ENCODE measurements around the gene TPCN2. TPM values are rescaled to one million over a fixed set of nuclear protein-coding genes. Genes with fewer than 3 reads are reported as not detected.

TPCN2 gene
- total and polyA plus RNA-seq, 9 of the 15 experiments (the other 6 are each of a cell fraction or from before 2014, with no cell fraction given), result 0.66 to 10.2 (median 4.6) TPM

GRCh38 chr11:69144316-69145049 is 95.8 kb downstream of the TPCN2 start (continued):
- TF ChIP-seq, protein P1, sequence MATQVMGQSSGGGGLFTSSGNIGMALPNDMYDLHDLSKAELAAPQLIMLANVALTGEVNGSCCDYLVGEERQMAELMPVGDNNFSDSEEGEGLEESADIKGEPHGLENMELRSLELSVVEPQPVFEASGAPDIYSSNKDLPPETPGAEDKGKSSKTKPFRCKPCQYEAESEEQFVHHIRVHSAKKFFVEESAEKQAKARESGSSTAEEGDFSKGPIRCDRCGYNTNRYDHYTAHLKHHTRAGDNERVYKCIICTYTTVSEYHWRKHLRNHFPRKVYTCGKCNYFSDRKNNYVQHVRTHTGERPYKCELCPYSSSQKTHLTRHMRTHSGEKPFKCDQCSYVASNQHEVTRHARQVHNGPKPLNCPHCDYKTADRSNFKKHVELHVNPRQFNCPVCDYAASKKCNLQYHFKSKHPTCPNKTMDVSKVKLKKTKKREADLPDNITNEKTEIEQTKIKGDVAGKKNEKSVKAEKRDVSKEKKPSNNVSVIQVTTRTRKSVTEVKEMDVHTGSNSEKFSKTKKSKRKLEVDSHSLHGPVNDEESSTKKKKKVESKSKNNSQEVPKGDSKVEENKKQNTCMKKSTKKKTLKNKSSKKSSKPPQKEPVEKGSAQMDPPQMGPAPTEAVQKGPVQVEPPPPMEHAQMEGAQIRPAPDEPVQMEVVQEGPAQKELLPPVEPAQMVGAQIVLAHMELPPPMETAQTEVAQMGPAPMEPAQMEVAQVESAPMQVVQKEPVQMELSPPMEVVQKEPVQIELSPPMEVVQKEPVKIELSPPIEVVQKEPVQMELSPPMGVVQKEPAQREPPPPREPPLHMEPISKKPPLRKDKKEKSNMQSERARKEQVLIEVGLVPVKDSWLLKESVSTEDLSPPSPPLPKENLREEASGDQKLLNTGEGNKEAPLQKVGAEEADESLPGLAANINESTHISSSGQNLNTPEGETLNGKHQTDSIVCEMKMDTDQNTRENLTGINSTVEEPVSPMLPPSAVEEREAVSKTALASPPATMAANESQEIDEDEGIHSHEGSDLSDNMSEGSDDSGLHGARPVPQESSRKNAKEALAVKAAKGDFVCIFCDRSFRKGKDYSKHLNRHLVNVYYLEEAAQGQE (IDR thresholded peaks at IDR 0.05; ENCODE audit: borderline replicate concordance), result no peak
- TF ChIP-seq, protein P1 (CRISPR knock-in tag; IDR thresholded peaks at IDR 0.05; ENCODE audit: low read depth), result no peak
- TF ChIP-seq SMAD2 (IDR thresholded peaks at IDR 0.05; ENCODE audit: low read depth, low read length) (no peak), POLR3G (IDR thresholded peaks at IDR 0.05; ENCODE audit: extremely low read depth, insufficient read length, insufficient replicate concordance) (no peak), KLF10 (CRISPR knock-in tag; IDR thresholded peaks at IDR 0.05) (no peak)
- TF ChIP-seq, protein P2, sequence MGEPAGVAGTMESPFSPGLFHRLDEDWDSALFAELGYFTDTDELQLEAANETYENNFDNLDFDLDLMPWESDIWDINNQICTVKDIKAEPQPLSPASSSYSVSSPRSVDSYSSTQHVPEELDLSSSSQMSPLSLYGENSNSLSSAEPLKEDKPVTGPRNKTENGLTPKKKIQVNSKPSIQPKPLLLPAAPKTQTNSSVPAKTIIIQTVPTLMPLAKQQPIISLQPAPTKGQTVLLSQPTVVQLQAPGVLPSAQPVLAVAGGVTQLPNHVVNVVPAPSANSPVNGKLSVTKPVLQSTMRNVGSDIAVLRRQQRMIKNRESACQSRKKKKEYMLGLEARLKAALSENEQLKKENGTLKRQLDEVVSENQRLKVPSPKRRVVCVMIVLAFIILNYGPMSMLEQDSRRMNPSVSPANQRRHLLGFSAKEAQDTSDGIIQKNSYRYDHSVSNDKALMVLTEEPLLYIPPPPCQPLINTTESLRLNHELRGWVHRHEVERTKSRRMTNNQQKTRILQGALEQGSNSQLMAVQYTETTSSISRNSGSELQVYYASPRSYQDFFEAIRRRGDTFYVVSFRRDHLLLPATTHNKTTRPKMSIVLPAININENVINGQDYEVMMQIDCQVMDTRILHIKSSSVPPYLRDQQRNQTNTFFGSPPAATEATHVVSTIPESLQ (CRISPR knock-in tag; IDR thresholded peaks at IDR 0.05), result no peak

Measured in K562 (cell line).